WTC11 (cell line): Measurements from ENCODE around the gene ARHGAP19.

Experiments used
- ARID4B ChIP-seq: sonication (generic); formaldehyde crosslinking; IDR thresholded peaks from 2 replicates; pipeline ENCODE4 v1.8.0; 2023; ENCODE audit warnings: missing genetic modification reagents, mild to moderate bottlenecking, borderline replicate concordance
- CBFB ChIP-seq: sonication (generic); formaldehyde crosslinking; IDR thresholded peaks from 2 replicates; pipeline ENCODE4 v1.8.1; 2022; ENCODE audit warnings: mild to moderate bottlenecking, low read depth, missing genetic modification reagents
- CREB1 ChIP-seq: sonication (generic); formaldehyde crosslinking; IDR thresholded peaks from 2 replicates; pipeline ENCODE4 v1.8.0; 2023; ENCODE audit warnings: mild to moderate bottlenecking, missing genetic modification reagents
- CTCF ChIP-seq: fragments of 200-600 bp; IDR thresholded peaks from 2 replicates; pipeline ENCODE4 v1.8.0; 2022; ENCODE audit warnings: antibody characterized with exemption
- HMGXB4 ChIP-seq: sonication (generic); formaldehyde crosslinking; IDR thresholded peaks from 2 replicates; pipeline ENCODE4 v1.8.1; 2023; ENCODE audit warnings: mild to moderate bottlenecking, moderate library complexity, missing genetic modification reagents
- NFYB ChIP-seq: sonication (generic); formaldehyde crosslinking; conservative IDR thresholded peaks from 2 replicates; pipeline ENCODE4 v1.8.0; 2022; ENCODE audit warnings: low read depth, missing genetic modification reagents
- NR2C2 ChIP-seq: sonication (generic); formaldehyde crosslinking; IDR thresholded peaks from 2 replicates; pipeline ENCODE4 v1.8.0; 2022; ENCODE audit warnings: mild to moderate bottlenecking, missing genetic modification reagents
- NR3C1 ChIP-seq: sonication (generic); formaldehyde crosslinking; conservative IDR thresholded peaks from 2 replicates; pipeline ENCODE4 v1.8.1; 2023; ENCODE audit warnings: low read depth, mild to moderate bottlenecking, missing genetic modification reagents
- SP1 ChIP-seq: sonication (generic); formaldehyde crosslinking; conservative IDR thresholded peaks from 2 replicates; pipeline ENCODE4 v1.8.1; 2022; ENCODE audit warnings: missing genetic modification reagents
- TEAD4 ChIP-seq: sonication (generic); formaldehyde crosslinking; IDR thresholded peaks from 2 replicates; pipeline ENCODE4 v1.8.0; 2022; ENCODE audit warnings: mild to moderate bottlenecking, missing genetic modification reagents
- USF1 ChIP-seq: sonication (generic); formaldehyde crosslinking; IDR thresholded peaks from 2 replicates; pipeline ENCODE4 v1.8.0; 2022; ENCODE audit warnings: mild to moderate bottlenecking, missing genetic modification reagents
- USF2 ChIP-seq: sonication (generic); formaldehyde crosslinking; IDR thresholded peaks from 2 replicates; pipeline ENCODE4 v1.8.1; 2023; ENCODE audit warnings: mild to moderate bottlenecking, missing genetic modification reagents, moderate library complexity

GRCh38 chr10:97261656-97262055 lies 30.8 kb downstream of the ARHGAP19 start:
- TF ChIP-seq CTCF (no peak), SP1 (no peak), ARID4B (CRISPR knock-in tag) (no peak), NFYB (CRISPR knock-in tag) (no peak), HMGXB4 (CRISPR knock-in tag) (no peak), TEAD4 (CRISPR knock-in tag) (no peak), USF1 (CRISPR knock-in tag) (no peak), USF2 (CRISPR knock-in tag) (no peak), CBFB (CRISPR knock-in tag) (no peak), NR3C1 (CRISPR knock-in tag) (no peak), CREB1 (CRISPR knock-in tag) (no peak), NR2C2 (CRISPR knock-in tag) (no peak)
